ENCODE results near the gene SERF2. TPM values are rescaled to one million over a fixed set of nuclear protein-coding genes. Genes with fewer than 3 reads are reported as not detected.

The SERF2 gene
- total and polyA plus RNA-seq, 4 donors, result 195 to 1,329 (median 838) TPM

- TF ChIP-seq EGR1 (IDR thresholded peaks at IDR 0.05; ENCODE audit: low read depth in 2 of 2) (no peak), ZBTB33 (IDR thresholded peaks at IDR 0.05) (no peak), TAF1 (conservative IDR thresholded peaks at IDR 0.05) (no peak), ATF3 (IDR thresholded peaks at IDR 0.05) (no peak), HNF4G (IDR thresholded peaks at IDR 0.05) (no peak), YY1 (IDR thresholded peaks at IDR 0.05) (no peak), RXRA (IDR thresholded peaks at IDR 0.05) (no peak)
Observed at GRCh38 chr15:43762824-43763223, 29.3 kb upstream of the SERF2 start (continued).

- Histone ChIP-seq H3K9ac (ENCODE audit: low read depth in 1 of 2, low read length in 2 of 2) (no peak overlapping the region), H3K36me3 (ENCODE audit: control insufficient read depth in 4 of 4, insufficient read depth in 3 of 4, low read depth in 1 of 4, low read length in 3 of 4) (peaks cover 18 to 85% (median 74%) of the 10 kb centered on the region in 4 donors), H3K9me3 (ENCODE audit: control insufficient read depth in 4 of 4, low read length in 3 of 4) (no peaks in the 10 kb centered on the region), H3K27me3 (ENCODE audit: control insufficient read depth in 4 of 4, insufficient read depth in 4 of 4, low read length in 3 of 4) (no peaks in the 10 kb centered on the region), H3K4me3 (ENCODE audit: low read depth in 1 of 3, low read length in 3 of 3) (no peak overlapping the region), H3K4me1 (ENCODE audit: control insufficient read depth in 4 of 4, insufficient read depth in 4 of 4, low read length in 3 of 4) (no peaks in the 10 kb centered on the region), H3K27ac (ENCODE audit: low read depth in 1 of 2, low read length in 2 of 2) (no peak overlapping the region)
- WGBS, result 79% methylated on average over 2 of the region's 2 CpGs
- DNase-seq (ENCODE audit: low spot score), result no peak
- no peak for TF ChIP-seq FOXA1 (IDR thresholded peaks at IDR 0.05)
- no peak for TF ChIP-seq REST (IDR thresholded peaks at IDR 0.05)
- no peak for TF ChIP-seq HNF4A (conservative IDR thresholded peaks at IDR 0.05)
- TF ChIP-seq JUND (IDR thresholded peaks at IDR 0.05), result no peak
- no peak for TF ChIP-seq YY1 (IDR thresholded peaks at IDR 0.05)
- no peak for TF ChIP-seq MAX (IDR thresholded peaks at IDR 0.05)
- TF ChIP-seq ZBTB33 (IDR thresholded peaks at IDR 0.05), result no peak
- no peak for TF ChIP-seq ATF3 (IDR thresholded peaks at IDR 0.05)
- TF ChIP-seq EGR1 (IDR thresholded peaks at IDR 0.05; ENCODE audit: low read depth in 2 of 2), result no peak
- no peak for TF ChIP-seq FOXA2 (IDR thresholded peaks at IDR 0.05)
- TF ChIP-seq RAD21 (IDR thresholded peaks at IDR 0.05), result no peak
- TF ChIP-seq CTCF (IDR thresholded peaks at IDR 0.05; ENCODE audit: low read depth, low read length, missing input control), result no peak
- no peak for TF ChIP-seq HNF4G (IDR thresholded peaks at IDR 0.05)
- no peak for TF ChIP-seq TAF1 (conservative IDR thresholded peaks at IDR 0.05)
- no peak for TF ChIP-seq RXRA (IDR thresholded peaks at IDR 0.05)
- TF ChIP-seq GABPA (IDR thresholded peaks at IDR 0.05 in 1 of 2, conservative IDR thresholded peaks at IDR 0.05 in 1 of 2), result no peak
- no peak for TF ChIP-seq SP1 (IDR thresholded peaks at IDR 0.05)
- no peak for TF ChIP-seq NR2F2 (IDR thresholded peaks at IDR 0.05)
Observed at GRCh38 chr15:43763819-43764446, 28.2 kb upstream of the SERF2 start.
